C4-2B (cell line): ENCODE results near the gene DUOX1.

Experiments
- H3K27ac ChIP-seq: fragments of 450-650 bp; 2 replicates; pipeline ENCODE4 v1.5.1; 2017
- ZFX ChIP-seq: fragments of 450-650 bp; IDR thresholded peaks from 2 replicates; pipeline ENCODE4 v1.6.1; 2017
- TF ChIP-seq, protein P1 (sequence below): fragments of 450-650 bp; conservative IDR thresholded peaks from 2 replicates; pipeline ENCODE4 v1.5.1; 2017; ENCODE audit warnings: mild to moderate bottlenecking

The DUOX1 gene

GRCh38 chr15:45126535-45127158, 3.1 kb upstream of the DUOX1 start:
- no peak overlapping the region for H3K27ac ChIP-seq
- TF ChIP-seq ZFX = no peak
- TF ChIP-seq, protein P1, sequence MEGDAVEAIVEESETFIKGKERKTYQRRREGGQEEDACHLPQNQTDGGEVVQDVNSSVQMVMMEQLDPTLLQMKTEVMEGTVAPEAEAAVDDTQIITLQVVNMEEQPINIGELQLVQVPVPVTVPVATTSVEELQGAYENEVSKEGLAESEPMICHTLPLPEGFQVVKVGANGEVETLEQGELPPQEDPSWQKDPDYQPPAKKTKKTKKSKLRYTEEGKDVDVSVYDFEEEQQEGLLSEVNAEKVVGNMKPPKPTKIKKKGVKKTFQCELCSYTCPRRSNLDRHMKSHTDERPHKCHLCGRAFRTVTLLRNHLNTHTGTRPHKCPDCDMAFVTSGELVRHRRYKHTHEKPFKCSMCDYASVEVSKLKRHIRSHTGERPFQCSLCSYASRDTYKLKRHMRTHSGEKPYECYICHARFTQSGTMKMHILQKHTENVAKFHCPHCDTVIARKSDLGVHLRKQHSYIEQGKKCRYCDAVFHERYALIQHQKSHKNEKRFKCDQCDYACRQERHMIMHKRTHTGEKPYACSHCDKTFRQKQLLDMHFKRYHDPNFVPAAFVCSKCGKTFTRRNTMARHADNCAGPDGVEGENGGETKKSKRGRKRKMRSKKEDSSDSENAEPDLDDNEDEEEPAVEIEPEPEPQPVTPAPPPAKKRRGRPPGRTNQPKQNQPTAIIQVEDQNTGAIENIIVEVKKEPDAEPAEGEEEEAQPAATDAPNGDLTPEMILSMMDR = peak; percentile 93

GRCh38 chr15:45128971-45129639, 689 bp upstream of the DUOX1 start:
- TF ChIP-seq, protein P1 = no peak
- no peak for TF ChIP-seq ZFX
- no peak overlapping the region for H3K27ac ChIP-seq

DNA sequence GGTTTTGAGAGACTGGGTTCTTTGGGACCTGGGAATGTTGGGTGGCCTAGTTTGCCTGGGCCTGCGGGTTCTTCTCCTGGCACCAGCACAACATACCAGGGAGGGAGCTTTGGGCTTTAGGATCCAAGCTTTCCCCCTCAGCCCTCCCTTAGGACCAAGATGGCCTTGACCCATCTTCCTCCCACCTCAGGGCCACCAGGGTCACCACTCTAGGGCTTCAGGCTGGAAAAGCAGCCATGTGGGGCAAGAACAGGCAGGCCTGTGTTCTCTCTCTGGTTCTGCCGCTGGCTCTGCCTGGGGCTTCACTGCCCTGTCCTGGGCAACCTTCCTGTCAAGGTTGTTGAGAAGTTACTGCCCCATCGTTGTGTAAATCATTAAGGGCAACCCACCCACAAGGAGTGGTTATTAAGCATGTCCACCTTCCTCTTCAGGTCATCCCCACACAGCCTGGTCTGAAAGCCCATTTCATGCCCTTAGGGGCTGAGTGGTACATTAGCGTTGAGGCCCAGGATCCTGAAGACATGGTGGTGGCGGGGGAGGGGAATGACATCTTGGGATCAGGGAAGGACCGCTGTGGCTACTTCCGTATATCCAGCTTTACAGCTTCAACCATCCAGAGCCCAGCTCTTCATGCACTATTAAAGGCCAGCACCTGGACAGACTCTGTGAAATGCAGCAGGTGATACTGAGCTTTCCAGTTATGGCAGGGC, 652 bp downstream of the DUOX1 start:
- no peak for TF ChIP-seq ZFX
- TF ChIP-seq, protein P1 = no peak
- H3K27ac ChIP-seq = no peak overlapping the region

DNA sequence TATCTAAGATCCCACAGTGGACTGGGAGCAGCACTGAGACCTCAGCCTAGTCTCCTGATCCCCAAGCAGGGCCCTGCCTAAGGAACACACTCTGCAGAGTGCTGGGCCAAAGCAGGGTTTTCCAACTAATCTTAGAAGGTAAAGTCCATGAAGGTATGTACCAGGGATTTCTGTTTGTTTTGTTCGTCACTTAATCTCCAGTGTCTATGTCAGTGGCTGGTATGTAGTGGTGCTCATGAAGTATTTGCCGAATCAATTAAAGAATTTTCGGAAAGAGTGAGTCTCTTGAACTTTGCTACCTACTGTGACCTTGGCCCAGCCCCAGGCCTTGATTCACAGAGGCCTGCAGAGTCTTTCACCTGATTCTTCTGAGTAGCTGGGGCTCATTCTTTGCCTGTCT, 1.7 kb downstream of the DUOX1 start:
- TF ChIP-seq, protein P1 = no peak
- no peak for TF ChIP-seq ZFX

DNA sequence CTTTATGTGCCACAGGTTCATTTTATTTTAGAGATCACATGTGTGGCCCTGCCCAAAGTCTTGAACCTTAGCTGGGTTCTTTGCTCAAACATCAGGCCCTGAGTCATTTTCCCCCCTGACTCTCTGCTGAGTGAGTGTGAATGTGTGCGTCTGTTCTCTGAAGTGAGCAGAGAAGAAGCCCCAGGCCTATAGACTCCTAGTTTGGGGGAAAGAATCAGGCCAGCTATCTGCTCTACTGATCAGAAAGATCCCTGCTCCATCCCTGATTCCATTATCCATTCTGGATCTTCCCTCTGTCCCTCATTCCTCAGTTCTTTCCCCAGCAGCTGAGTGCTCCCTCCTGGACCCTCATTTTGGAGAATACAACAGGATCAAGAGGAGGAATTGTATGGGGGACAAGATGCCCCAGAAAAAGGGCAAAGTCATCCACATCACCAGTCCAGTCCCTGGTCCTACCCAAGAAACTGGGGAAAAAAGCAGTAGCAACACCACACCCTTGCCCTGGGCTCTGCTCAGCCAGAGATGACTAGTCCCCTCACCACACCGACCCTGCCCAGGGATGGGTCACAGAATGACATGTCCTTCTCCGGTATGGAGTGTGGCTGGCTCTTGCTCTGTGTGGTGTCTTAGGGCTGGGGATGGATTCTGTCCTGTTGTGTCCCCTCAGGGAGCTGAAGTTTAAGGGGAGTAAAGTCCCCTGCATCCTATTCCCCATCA, 3.2 kb downstream of the DUOX1 start:
- no peak overlapping the region for H3K27ac ChIP-seq
- no peak for TF ChIP-seq ZFX
- TF ChIP-seq, protein P1 = no peak

More for the DNA sequence above, 1.7 kb downstream of the DUOX1 start:
- H3K27ac ChIP-seq = no peak overlapping the region

- no peak for TF ChIP-seq ZFX
- TF ChIP-seq, protein P1 = no peak
- no peak overlapping the region for H3K27ac ChIP-seq
Measured at GRCh38 chr15:45133561-45133920, 3.7 kb downstream of the DUOX1 start.

- no peak overlapping the region for H3K27ac ChIP-seq
- no peak for TF ChIP-seq ZFX
- TF ChIP-seq, protein P1 = no peak
Measured at GRCh38 chr15:45134046-45134445, 4.3 kb downstream of the DUOX1 start.
